ENCODE measurements around the gene ADAM19.

The ADAM19 gene

GRCh38 chr5:157513182-157513581 lies 62.4 kb downstream of the ADAM19 start:
- Histone ChIP-seq H3K4me1 (ENCODE audit: control insufficient read depth, insufficient read depth, low read length) (no peaks in the 10 kb centered on the region), H3K9me3 (ENCODE audit: control insufficient read depth, insufficient read depth, low read length) (no peaks in the 10 kb centered on the region), H3K27ac (ENCODE audit: low read length) (no peak overlapping the region), H3K36me3 (ENCODE audit: control insufficient read depth, insufficient read depth, low read length) (no peaks in the 10 kb centered on the region), H3K4me3 (ENCODE audit: low read length) (no peak overlapping the region), H3K27me3 (ENCODE audit: control insufficient read depth, insufficient read depth, low read length) (no peaks in the 10 kb centered on the region)
- no peak for DNase-seq (ENCODE audit: low read depth, low spot score)
- no CpG with 5 or more reads among the region's 8 CpGs for WGBS (ENCODE audit: insufficient coverage, insufficient read length)

- 0 out of 2 replicates have a peak, but pooled peaks cover 4% of the 10 kb centered on the region for H3K36me3 ChIP-seq (ENCODE audit: control insufficient read depth, insufficient read depth, low read length)
- no CpG with 5 or more reads among the region's 9 CpGs for WGBS (ENCODE audit: insufficient coverage, insufficient read length)
Measured at GRCh38 chr5:157511651-157512644, 63.6 kb downstream of the ADAM19 start.

GRCh38 chr5:157510682-157511081 lies 64.9 kb downstream of the ADAM19 start:
- Histone ChIP-seq H3K4me1 (ENCODE audit: control insufficient read depth, insufficient read depth, low read length) (no peaks in the 10 kb centered on the region), H3K27me3 (ENCODE audit: control insufficient read depth, insufficient read depth, low read length) (no peaks in the 10 kb centered on the region), H3K9me3 (ENCODE audit: control insufficient read depth, insufficient read depth, low read length) (no peaks in the 10 kb centered on the region), H3K36me3 (ENCODE audit: control insufficient read depth, insufficient read depth, low read length) (0 out of 2 replicates have a peak, but pooled peaks cover 6% of the 10 kb centered on the region), H3K27ac (ENCODE audit: low read length) (no peak overlapping the region), H3K4me3 (ENCODE audit: low read length) (no peak overlapping the region)
- no CpG with 5 or more reads among the region's 5 CpGs for WGBS (ENCODE audit: insufficient coverage, insufficient read length)
- DNase-seq (ENCODE audit: low read depth, low spot score) = no peak

More at GRCh38 chr5:157511651-157512644, 63.6 kb downstream of the ADAM19 start:
- no peak for DNase-seq (ENCODE audit: low read depth, low spot score)
- Histone ChIP-seq H3K9me3 (ENCODE audit: control insufficient read depth, insufficient read depth, low read length) (no peaks in the 10 kb centered on the region), H3K4me1 (ENCODE audit: control insufficient read depth, insufficient read depth, low read length) (no peaks in the 10 kb centered on the region), H3K4me3 (ENCODE audit: low read length) (no peak overlapping the region), H3K27me3 (ENCODE audit: control insufficient read depth, insufficient read depth, low read length) (no peaks in the 10 kb centered on the region), H3K27ac (ENCODE audit: low read length) (no peak overlapping the region)

GRCh38 chr5:157509587-157509986 lies 66.0 kb downstream of the ADAM19 start:
- H3K4me1 ChIP-seq (ENCODE audit: control insufficient read depth, insufficient read depth, low read length) = no peaks in the 10 kb centered on the region
- H3K4me3 ChIP-seq (ENCODE audit: low read length) = no peak overlapping the region
- DNase-seq (ENCODE audit: low read depth, low spot score) = no peak
- no peak overlapping the region for H3K27ac ChIP-seq (ENCODE audit: low read length)
- H3K27me3 ChIP-seq (ENCODE audit: control insufficient read depth, insufficient read depth, low read length) = no peaks in the 10 kb centered on the region
- 0 out of 2 replicates have a peak, but pooled peaks cover 8% of the 10 kb centered on the region for H3K36me3 ChIP-seq (ENCODE audit: control insufficient read depth, insufficient read depth, low read length)
- no peaks in the 10 kb centered on the region for H3K9me3 ChIP-seq (ENCODE audit: control insufficient read depth, insufficient read depth, low read length)

- Histone ChIP-seq H3K27ac (ENCODE audit: low read length) (no peak overlapping the region), H3K9me3 (ENCODE audit: control insufficient read depth, insufficient read depth, low read length) (no peaks in the 10 kb centered on the region), H3K4me3 (ENCODE audit: low read length) (no peak overlapping the region), H3K27me3 (ENCODE audit: control insufficient read depth, insufficient read depth, low read length) (no peaks in the 10 kb centered on the region), H3K36me3 (ENCODE audit: control insufficient read depth, insufficient read depth, low read length) (0 out of 2 replicates have a peak, but pooled peaks cover 8% of the 10 kb centered on the region), H3K4me1 (ENCODE audit: control insufficient read depth, insufficient read depth, low read length) (no peaks in the 10 kb centered on the region)
- no peak for DNase-seq (ENCODE audit: low read depth, low spot score)
- WGBS (ENCODE audit: insufficient coverage, insufficient read length) = no CpG with 5 or more reads among the region's 9 CpGs
Measured at GRCh38 chr5:157509093-157509492, 66.5 kb downstream of the ADAM19 start.

- H3K36me3 ChIP-seq (ENCODE audit: control insufficient read depth, insufficient read depth, low read length) = 0 out of 2 replicates have a peak, but pooled peaks cover 8% of the 10 kb centered on the region
- WGBS (ENCODE audit: insufficient coverage, insufficient read length) = no CpG with 5 or more reads among the region's 14 CpGs
- H3K4me3 ChIP-seq (ENCODE audit: low read length) = no peak overlapping the region
- H3K9me3 ChIP-seq (ENCODE audit: control insufficient read depth, insufficient read depth, low read length) = no peaks in the 10 kb centered on the region
- H3K27ac ChIP-seq (ENCODE audit: low read length) = no peak overlapping the region
- no peaks in the 10 kb centered on the region for H3K27me3 ChIP-seq (ENCODE audit: control insufficient read depth, insufficient read depth, low read length)
- no peaks in the 10 kb centered on the region for H3K4me1 ChIP-seq (ENCODE audit: control insufficient read depth, insufficient read depth, low read length)
- no peak for DNase-seq (ENCODE audit: low read depth, low spot score)
Measured at GRCh38 chr5:157506981-157507780, 68.4 kb downstream of the ADAM19 start.

GRCh38 chr5:157506066-157506590 lies 69.4 kb downstream of the ADAM19 start:
- no peaks in the 10 kb centered on the region for H3K9me3 ChIP-seq (ENCODE audit: control insufficient read depth, insufficient read depth, low read length)
- H3K27ac ChIP-seq (ENCODE audit: low read length) = no peak overlapping the region
- no CpG with 5 or more reads among the region's 3 CpGs for WGBS (ENCODE audit: insufficient coverage, insufficient read length)
- H3K36me3 ChIP-seq (ENCODE audit: control insufficient read depth, insufficient read depth, low read length) = 0 out of 2 replicates have a peak, but pooled peaks cover 8% of the 10 kb centered on the region
- no peak overlapping the region for H3K4me3 ChIP-seq (ENCODE audit: low read length)
- H3K4me1 ChIP-seq (ENCODE audit: control insufficient read depth, insufficient read depth, low read length) = no peaks in the 10 kb centered on the region
- no peak for DNase-seq (ENCODE audit: low read depth, low spot score)
- H3K27me3 ChIP-seq (ENCODE audit: control insufficient read depth, insufficient read depth, low read length) = no peaks in the 10 kb centered on the region

GRCh38 chr5:157505496-157505895 lies 70.1 kb downstream of the ADAM19 start:
- no peak overlapping the region for H3K4me3 ChIP-seq (ENCODE audit: low read length)
- no peaks in the 10 kb centered on the region for H3K4me1 ChIP-seq (ENCODE audit: control insufficient read depth, insufficient read depth, low read length)
- WGBS (ENCODE audit: insufficient coverage, insufficient read length) = no CpG with 5 or more reads among the region's 6 CpGs
- H3K27me3 ChIP-seq (ENCODE audit: control insufficient read depth, insufficient read depth, low read length) = no peaks in the 10 kb centered on the region
- no peaks in the 10 kb centered on the region for H3K9me3 ChIP-seq (ENCODE audit: control insufficient read depth, insufficient read depth, low read length)
- H3K36me3 ChIP-seq (ENCODE audit: control insufficient read depth, insufficient read depth, low read length) = 0 out of 2 replicates have a peak, but pooled peaks cover 10% of the 10 kb centered on the region
- H3K27ac ChIP-seq (ENCODE audit: low read length) = no peak overlapping the region
- no peak for DNase-seq (ENCODE audit: low read depth, low spot score)

GRCh38 chr5:157504053-157504452 lies 71.5 kb downstream of the ADAM19 start:
- no peak overlapping the region for H3K4me3 ChIP-seq (ENCODE audit: low read length)

GRCh38 chr5:157502143-157502647 lies 73.4 kb downstream of the ADAM19 start:
- no peak overlapping the region for H3K27ac ChIP-seq (ENCODE audit: low read length)
- H3K36me3 ChIP-seq (ENCODE audit: control insufficient read depth, insufficient read depth, low read length) = 0 out of 2 replicates have a peak, but pooled peaks cover 7% of the 10 kb centered on the region
- H3K4me1 ChIP-seq (ENCODE audit: control insufficient read depth, insufficient read depth, low read length) = no peaks in the 10 kb centered on the region
- no peak overlapping the region for H3K4me3 ChIP-seq (ENCODE audit: low read length)
- no peaks in the 10 kb centered on the region for H3K27me3 ChIP-seq (ENCODE audit: control insufficient read depth, insufficient read depth, low read length)
- DNase-seq (ENCODE audit: low read depth, low spot score) = no peak
- no CpG with 5 or more reads among the region's 8 CpGs for WGBS (ENCODE audit: insufficient coverage, insufficient read length)
- H3K9me3 ChIP-seq (ENCODE audit: control insufficient read depth, insufficient read depth, low read length) = no peaks in the 10 kb centered on the region

More at GRCh38 chr5:157504053-157504452, 71.5 kb downstream of the ADAM19 start:
- H3K9me3 ChIP-seq (ENCODE audit: control insufficient read depth, insufficient read depth, low read length) = no peaks in the 10 kb centered on the region
- H3K4me1 ChIP-seq (ENCODE audit: control insufficient read depth, insufficient read depth, low read length) = no peaks in the 10 kb centered on the region
- 0 out of 2 replicates have a peak, but pooled peaks cover 10% of the 10 kb centered on the region for H3K36me3 ChIP-seq (ENCODE audit: control insufficient read depth, insufficient read depth, low read length)
- DNase-seq (ENCODE audit: low read depth, low spot score) = no peak
- WGBS (ENCODE audit: insufficient coverage, insufficient read length) = no CpG with 5 or more reads among the region's 8 CpGs
- no peak overlapping the region for H3K27ac ChIP-seq (ENCODE audit: low read length)
- H3K27me3 ChIP-seq (ENCODE audit: control insufficient read depth, insufficient read depth, low read length) = no peaks in the 10 kb centered on the region

Measured in iPS DF 6.9 (cell line).